CD4-positive, alpha-beta T cell treated with Interleukin-4 for 1 hour (primary cell): ENCODE measurements around the gene C1QTNF12.

Experiments
- DNase-seq, 2 donors: peaks; one replicate each; pipeline ENCODE4 v3.0.0-alpha.2; 2020 to 2022

Gene C1QTNF12

DNA sequence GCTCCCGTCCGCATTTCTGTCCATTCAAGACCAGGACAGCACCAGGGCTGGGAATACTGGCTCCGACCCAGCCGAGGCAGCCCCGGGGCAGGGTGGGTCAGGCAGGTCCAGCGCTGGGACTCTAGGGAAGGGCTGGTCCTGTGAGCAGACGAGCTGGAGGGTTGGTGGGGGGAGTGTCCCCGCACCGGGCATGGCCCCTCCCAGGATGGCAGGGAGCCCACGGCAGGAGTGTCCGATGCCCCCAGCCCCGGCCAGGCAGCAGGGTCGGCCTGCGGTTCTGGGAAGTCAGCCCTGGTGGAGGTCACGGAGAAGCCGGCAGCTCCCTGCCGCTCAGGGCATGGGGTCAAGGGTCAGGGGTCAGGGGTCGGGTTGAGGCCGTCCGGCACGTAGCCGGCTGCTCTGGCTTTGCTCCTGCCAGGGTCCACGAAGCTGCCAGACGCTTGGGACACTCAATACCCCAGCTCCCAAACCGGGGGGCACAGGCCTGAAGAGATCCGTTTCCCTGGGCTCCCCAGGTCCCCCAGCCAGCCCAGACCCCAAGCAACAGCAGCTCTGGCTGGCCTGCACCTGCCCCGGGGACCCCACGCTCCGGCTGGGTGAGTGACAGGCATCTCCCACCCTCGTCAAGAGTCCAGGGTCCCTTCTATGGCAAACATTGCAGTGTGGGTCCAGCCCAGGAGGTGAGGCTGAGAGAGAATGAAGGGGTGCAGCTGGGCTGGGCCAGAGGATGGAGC, 6.7 kb downstream of the C1QTNF12 start:
- DNase-seq, result no peak

- no peak for DNase-seq
Observed at GRCh38 chr1:1239227-1239613, 7.3 kb downstream of the C1QTNF12 start.

DNA sequence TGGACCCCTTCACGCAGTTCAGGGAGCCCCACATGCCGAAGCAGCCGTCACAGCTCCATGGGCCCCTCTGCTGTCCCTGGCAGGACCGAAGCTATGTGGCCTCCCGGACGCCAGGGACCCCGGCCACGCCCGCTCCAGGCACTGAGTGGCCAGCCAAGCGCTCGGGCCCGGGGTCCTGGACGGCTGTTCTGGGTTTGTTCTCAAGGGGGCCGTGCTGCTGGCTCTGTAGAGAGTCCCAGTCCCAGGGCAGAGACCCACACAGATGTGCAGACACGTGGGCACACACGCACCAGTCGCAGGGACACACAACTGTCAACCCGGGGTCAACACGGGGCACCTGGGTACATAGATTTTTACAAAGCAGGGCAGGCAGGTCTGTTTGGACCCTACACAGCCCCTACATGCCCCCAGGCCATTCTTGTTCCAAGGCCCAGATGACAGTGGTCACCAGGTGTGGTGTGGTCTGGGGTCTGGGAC, 7.8 kb downstream of the C1QTNF12 start:
- DNase-seq, result no peak

- DNase-seq, result no peak
Observed at GRCh38 chr1:1237874-1238701, 8.4 kb downstream of the C1QTNF12 start.

DNA sequence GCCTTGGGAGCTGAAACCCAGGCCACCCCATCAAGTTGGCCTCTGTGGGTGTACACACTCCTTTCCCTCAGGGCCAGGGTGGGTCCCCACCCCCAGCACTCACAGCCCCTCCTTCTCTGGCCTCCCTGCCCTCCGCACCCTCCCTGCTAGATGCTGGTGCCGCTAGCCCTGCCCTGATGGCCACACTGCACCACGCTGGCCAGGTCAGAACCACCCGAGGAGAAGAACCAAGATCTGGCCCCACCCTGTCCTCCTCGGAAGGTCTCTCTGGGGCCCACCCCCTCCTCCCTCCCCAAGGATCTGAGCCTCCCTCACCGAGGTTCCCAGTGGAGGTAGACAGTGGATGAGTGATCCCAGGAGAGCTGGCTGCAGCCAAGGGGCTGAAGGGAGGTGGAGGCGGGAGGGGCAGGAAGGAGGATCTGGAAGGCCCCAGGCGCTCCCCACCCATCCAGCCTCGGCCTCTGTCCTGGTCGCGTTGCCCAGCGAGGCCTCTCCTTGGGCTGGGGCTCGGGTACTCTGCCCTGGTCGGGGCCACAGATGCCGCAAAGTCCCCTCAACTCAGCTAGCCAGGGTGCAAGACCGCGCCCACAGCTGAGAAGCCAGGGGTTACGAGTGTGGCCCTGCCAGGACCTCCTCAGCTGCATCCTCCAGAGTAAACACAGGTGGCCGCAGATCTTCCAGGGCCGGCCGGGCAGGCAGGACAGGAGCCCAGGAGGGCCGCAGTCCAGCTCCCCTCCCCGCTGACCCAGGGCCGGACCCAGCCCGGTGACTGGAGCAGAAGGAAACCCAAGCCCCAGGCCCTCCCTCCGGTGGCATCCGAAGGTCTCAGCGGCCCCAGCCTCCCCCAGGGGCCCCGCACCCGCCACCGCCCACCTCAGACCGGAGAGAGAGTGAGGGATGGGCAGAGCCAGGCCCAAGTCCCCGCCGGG, 9.3 kb downstream of the C1QTNF12 start:
- no peak for DNase-seq

DNA sequence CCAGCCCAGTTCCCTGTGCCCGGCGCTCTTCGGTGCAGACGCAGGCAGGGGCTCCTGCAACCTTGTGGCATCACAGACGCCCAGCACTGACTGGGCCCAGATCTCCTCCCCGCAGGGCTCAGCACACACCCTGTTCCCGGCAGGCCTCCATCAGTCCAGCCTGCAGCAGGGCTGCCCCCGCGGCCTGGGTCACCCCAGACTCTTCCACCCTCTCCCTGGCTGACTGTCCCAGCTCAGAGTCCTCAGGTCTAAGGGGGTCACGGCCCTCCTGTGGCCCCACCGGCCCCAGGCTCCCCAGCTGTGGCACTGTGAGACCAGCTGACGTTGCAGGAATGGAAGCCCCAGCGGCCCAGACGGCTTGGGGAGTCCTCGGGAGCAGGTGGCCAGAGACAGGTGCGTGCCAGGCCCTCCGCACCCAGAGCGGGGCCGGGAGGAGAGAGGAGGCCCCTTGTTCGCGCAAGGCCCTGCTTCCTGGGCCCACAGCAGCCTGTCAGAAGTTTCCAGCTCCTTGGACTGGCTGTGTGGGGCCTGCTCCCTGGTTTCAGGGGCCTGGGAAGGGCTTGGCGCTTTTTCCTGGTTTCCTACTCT, 10.3 kb downstream of the C1QTNF12 start:
- DNase-seq, result no peak

- no peak for DNase-seq
Observed at GRCh38 chr1:1235016-1235744, 11.3 kb downstream of the C1QTNF12 start.

DNA sequence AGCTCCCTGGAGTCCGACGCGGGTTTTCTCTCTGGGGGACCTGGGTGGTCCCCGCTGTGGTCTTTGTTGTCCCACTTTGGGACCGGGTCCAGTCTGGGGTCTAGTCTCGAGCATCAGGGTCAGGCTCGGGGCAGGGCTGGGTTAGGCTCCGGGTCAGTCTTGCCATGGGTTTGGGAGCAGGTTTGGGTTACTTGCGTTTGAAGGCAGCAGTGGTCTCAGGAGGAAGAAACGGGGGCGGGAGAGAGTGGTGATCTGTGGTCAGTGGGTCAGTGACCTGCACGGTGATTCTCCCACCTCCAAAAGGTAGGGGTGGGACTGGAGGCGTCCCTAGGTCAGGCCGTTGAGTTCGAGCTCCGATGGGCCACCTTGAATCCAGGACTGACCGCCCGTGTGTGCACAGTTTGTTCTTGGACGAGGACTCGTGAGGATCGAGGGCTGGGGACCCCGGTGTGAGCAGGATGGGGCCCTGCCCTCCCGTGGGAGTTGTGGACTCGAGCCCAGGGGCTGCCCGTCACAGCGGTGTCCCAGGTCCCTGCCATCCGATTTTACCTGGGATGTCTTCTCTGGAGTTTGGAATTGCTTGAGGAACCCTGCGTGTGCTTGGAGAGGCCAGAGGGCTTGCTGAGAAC, 12.2 kb downstream of the C1QTNF12 start:
- DNase-seq, result no peak

DNA sequence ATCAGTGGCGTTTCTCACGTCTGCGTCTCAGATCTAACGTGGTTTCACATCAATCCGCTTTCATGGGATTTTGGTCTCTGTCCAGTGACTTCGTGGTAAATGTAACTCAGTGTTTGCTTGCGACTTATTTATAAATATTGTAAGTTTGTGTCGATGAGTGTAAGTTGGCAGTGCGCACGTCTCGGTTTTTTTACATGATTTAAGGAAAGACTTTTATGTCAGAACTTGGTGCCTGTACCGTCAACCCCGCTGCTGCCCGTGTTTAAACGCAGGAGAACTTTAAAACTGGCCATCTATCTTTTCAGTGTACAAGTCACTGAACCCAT, 13.0 kb downstream of the C1QTNF12 start:
- no peak for DNase-seq

DNA sequence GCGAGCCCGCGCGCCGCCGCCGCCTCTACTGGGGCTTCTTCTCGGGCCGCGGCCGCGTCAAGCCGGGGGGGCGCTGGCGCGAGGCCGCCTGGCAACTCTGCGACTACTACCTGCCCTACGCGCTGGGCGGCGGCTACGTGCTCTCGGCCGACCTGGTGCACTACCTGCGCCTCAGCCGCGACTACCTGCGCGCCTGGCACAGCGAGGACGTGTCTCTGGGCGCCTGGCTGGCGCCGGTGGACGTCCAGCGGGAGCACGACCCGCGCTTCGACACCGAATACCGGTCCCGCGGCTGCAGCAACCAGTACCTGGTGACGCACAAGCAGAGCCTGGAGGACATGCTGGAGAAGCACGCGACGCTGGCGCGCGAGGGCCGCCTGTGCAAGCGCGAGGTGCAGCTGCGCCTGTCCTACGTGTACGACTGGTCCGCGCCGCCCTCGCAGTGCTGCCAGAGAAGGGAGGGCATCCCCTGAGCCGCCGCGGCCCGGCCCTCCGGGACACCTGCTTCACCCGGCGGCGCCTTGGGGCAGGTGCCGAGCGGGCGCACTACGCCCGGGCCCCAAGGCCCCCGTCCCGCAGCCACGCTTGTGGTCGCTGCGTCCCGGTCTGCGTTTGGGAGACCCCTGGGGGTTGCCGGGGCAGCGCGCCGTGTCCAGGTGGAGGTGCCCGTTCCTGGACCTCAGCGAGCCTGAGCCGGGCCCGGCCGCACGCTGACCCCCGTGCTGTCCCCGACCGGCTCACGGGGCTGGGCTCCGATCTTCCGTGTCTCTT, 13.5 kb downstream of the C1QTNF12 start:
- DNase-seq, result no peak

- no peak for DNase-seq
Observed at GRCh38 chr1:1232208-1232795, 14.2 kb downstream of the C1QTNF12 start, which contains the start of gene B3GALT6. Gene B3GALT6, plus strand, starts transcription at chr1:1232237. Its CDS starts 42 bp downstream, at chr1:1232279.

DNA sequence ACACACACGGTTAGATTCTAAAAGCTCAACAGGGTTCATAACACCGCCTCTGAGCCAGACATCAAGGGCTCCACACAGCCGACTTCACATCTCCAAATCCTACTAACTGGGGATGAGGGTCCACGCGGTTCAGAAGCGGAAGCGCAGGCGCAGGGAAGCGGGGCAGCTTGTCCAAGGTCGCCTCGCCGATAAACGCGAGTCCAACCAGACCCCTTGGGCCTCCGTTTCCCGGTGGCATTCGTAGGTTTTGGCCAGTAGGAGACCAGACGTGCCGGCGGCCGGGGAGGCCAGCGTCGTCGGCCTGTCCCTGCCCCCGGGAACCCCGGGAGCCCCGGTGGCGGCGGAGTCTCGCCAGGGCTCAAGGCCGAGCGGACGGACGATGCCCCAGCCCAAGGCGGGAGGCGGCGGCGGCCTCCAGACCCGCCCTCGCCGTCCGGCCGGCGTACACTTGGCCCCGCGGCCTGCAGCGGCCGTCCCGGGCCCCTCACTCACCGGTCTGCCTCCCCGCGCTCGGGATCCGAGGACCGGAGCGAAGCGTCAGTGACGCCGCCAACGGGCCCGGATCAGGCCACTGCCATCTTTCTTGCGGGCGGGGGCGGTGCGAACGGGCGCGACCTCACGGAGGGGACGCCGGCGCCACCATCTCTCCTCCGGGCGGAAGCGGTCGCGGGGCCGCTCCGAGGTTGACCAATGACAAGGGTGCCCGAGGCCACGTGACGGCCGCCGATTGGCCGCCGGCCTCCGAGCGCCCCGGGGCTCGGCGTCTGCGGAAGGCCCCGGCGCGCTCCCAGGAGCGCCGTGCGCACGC, 14.9 kb downstream of the C1QTNF12 start, which contains the start of gene SDF4:
Gene SDF4 (minus strand): TSS at position 602 of the 808 bp plus-strand sequence. CDS start 3,229 bp downstream, outside the sequence.
- DNase-seq, result peak; percentile 97

DNA sequence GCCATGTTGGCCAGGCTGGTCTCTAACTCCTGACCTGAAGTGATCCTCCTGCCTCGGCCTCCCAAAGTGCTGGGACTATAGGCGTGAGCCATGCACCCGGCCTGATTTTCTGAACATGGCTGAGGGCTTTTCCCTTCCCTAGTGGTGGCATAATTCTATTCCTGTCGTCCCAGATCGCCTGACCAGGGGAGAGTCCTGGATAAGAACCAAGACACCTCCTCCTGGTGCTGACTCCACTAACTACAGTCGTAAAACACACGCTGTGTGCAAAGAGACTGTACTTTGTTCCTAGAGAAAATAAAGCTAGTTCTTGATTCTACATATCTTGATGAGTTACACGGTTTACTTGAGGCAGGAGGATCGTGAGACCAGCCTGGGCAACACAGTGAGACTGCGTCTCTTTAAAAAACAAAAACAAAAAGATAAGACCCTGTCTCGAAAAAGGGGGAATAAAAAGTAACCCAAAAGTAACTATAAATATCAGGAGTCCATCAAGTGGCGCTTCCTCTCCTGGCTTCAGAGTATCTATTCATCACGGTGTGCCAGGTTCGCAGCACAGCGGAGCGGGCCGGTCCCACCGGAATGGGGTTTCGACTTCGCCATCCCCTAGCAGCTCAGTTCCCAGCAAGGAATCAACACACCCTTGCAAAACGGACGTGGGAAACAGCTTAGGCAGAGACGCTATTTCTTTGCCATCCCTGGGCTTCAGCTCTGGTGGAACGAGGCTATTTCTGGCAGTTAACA, 15.7 kb downstream of the C1QTNF12 start:
- DNase-seq, result no peak

GRCh38 chr1:1229770-1230169, 16.8 kb downstream of the C1QTNF12 start:
- DNase-seq, result no peak

DNA sequence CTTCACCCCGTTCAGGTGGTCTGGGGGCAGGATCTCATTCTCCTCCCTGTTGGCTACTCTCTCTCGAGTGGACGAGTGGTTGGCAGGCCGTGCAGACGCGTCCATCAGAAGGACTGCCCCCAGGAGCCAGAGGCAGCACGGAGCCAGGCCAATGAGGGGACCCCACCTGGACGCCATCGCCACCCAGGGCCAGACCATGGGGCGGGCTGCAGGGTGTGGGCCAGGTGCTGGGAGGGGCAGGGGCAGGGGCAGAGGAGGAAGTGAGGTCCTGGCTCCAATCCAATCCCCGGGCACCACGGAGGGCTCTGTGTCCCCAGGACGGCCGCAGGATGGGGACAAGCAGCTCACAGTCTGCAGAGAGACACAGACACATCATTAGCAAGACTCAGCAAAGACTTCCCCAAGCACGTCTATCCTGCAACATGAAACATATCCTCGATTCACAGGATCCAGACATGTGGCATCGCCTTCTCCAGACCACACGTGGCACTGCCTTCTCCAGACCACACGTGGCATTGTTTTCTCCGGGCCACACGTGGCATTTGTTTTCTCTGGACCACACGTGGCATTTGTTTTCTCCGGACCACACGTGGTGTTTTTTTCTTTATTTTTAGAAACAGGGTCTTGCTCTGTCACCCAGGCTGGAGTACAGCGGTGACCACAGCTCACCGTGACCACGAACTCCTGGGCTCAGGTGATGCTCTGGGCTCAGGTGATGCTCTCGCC, 17.8 kb downstream of the C1QTNF12 start:
- no peak for DNase-seq

DNA sequence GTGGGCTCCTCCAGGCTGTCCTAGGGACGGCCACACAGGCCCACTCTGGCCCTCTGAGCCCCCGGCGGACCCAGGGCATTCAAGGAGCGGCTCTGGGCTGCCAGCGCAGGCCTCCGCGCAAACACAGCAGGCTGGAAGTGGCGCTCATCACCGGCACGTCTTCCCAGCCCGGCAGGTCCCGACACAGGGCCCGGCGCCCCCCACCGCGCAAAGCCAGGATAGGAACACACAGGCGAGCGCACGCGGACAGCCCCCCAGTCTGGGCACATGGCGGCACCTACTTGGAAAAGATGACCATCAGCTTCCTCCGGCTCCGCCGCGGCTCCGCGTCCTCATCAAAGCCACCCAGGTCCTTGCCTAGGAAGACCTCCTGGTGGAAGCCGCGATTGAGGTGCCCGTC, 18.3 kb downstream of the C1QTNF12 start:
- no peak for DNase-seq

GRCh38 chr1:1227386-1227785, 19.1 kb downstream of the C1QTNF12 start:
- DNase-seq, result no peak
